Superior temporal gyrus (tissue), 1 donor: ENCODE results near the gene MAVS.
"Not testable (repeated sequence)": the region's sequence is repeated elsewhere in the genome, so short reads cannot be mapped to it uniquely, and the experiment has no call there.

Source experiments
- DNase-seq: peaks from one replicate; pipeline ENCODE4 v3.0.0-alpha.2; 2016; ENCODE audit errors: extremely low spot score

The MAVS gene

DNA sequence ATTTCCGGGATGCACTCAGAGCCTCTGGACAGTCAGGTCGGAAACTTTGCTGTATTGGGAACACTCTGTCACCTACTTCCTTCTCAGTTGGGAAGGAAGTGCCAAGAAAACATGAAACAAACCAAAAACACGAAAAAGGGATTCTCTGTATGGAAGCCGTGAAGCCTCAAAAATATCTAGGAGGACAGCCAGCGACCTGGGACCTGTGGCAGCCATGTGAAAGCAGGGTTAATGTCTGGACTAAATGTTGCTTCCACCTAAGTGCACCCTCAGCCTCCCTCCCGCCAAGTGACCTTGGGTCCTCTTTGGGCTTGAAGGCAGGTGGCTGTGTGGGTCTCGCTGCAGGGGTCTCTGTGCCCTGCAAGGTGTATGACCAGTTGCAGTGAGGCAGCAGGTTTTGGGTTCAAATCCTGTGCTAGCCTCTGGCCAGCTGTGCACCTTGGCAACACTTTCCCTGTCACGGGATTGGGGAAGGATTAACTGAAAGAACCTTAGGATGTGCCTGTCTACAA is 851 bp downstream of the MAVS start:
- peak; percentile 26 for DNase-seq

DNA sequence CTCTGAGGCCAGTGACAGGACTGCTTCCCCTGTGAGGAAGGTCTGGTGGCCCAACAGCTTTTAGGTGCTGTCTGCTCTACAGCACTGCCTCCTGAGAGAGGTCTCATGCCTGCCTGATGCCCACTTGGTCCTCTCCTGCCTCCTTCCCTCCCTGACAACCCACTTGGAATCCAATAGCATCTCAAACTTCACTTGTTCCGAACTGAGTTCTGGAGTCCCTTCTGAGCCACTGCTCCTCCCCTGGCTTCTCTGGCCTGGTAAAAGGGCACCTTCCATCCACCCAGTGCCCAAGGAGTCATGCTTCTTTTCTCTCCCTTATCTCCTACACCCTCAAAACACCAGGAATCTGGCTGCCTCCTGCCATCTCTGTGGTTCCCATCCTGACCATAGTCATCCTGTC is 1.9 kb downstream of the MAVS start:
- no peak for DNase-seq

DNA sequence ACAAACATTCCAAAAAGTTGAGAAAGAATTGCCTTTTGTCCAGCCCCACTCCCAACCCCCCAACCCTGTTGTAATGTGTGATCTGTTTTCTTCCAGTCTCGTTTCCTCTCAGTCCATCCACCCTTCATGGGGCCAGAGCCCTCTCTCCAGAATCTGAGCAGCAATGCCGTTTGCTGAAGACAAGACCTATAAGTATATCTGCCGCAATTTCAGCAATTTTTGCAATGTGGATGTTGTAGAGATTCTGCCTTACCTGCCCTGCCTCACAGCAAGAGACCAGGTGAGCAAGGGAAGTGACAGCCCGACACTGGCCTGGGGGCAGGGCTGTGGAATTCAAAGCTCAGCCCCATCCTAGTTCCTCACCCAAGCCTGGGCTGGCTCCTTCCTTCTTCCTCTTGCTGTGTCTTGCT is 7.8 kb downstream of the MAVS start:
- DNase-seq, result no peak

DNA sequence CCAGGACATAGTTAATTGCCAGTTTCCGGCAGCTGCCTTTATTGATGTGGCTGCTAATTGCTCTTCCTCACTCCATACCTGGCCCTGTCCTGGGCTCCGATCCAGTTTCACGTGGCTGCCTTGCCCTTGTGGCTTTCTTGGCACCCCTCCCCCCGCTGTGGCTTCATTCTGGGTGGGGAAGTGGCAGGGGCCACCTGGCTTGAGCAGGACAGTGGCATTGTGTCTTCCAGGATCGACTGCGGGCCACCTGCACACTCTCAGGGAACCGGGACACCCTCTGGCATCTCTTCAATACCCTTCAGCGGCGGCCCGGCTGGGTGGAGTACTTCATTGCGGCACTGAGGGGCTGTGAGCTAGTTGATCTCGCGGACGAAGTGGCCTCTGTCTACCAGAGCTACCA is 10.8 kb downstream of the MAVS start:
- no peak for DNase-seq

DNA sequence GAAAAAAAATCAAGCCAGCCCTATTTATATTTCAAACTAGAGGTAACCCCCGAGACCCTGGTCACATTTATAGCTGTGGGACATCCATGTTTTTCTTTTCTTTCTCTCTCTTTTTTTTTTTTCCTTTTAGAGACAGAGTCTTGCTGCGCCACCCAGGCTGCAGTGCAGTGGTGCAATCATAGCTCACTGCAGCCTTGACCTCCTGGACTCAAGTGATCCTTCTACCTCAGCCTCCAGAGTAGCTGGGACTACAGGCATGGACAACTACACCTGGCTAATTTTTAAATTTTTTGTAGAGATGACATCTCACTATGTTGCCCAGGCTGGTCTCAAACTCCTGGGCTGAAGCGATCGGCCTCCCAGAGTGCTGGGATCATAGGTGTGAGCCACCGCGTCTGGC is 12.1 kb downstream of the MAVS start:
- no peak for DNase-seq

DNA sequence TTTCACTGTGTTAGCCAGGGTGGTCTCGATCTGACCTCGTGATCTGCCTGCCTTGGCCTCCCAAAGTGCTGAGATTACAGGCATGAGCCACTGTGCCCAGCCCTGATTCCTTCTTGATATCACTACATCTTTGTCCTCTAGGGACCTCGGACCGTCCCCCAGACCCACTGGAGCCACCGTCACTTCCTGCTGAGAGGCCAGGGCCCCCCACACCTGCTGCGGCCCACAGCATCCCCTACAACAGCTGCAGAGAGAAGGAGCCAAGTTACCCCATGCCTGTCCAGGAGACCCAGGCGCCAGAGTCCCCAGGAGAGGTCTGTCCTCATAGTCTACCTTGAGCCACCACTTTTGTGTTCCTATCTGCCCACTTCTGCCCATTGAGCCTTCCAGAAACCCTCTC is 14.6 kb downstream of the MAVS start:
- no peak for DNase-seq

DNA sequence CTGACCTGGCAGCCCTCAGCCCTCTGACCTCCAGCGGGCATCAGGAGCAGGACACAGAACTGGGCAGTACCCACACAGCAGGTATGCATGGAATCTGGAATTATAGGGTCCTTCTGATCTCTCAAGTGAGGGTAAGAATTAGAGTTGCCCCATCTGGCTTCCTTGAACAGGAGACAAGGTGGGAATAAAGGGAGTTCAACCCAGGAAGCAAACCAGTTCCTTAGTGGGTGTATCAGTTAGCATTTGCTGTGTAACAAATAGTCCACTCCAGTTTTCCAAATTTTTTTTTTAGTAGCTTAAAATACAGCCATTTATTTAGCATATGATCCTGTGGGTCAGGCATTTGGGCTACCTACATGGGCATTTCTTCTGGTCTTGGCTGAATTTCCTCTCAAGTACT is 15.7 kb downstream of the MAVS start:
- no peak for DNase-seq

DNA sequence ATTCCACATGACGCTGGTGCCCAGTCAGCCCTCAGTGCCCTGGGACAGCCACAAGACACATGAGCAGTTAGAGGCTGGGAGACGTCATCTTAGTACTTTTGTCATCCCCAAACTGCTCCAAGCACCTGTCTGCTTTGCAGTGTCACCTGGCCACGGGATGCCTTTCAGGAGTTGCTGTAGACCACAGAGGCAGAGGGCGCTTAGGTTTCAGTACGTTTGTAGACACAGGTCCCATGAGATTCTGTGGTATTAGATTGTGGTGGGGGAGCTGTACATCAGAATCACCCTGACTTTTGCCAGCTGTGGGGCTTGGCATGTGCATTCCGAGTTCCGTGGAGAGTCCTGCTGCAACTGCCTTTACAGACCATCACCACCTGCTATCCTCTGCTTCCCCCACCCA is 16.7 kb downstream of the MAVS start:
- DNase-seq, result no peak

DNA sequence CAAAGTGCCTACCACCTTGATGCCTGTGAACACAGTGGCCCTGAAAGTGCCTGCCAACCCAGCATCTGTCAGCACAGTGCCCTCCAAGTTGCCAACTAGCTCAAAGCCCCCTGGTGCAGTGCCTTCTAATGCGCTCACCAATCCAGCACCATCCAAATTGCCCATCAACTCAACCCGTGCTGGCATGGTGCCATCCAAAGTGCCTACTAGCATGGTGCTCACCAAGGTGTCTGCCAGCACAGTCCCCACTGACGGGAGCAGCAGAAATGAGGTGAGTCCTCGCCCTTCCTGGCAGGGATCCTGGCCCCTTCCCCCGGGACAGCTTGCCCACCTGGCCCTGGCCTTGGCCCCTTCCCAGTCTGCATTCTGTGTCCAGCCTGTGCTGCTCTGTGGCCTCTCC is 17.9 kb downstream of the MAVS start:
- no peak for DNase-seq

DNA sequence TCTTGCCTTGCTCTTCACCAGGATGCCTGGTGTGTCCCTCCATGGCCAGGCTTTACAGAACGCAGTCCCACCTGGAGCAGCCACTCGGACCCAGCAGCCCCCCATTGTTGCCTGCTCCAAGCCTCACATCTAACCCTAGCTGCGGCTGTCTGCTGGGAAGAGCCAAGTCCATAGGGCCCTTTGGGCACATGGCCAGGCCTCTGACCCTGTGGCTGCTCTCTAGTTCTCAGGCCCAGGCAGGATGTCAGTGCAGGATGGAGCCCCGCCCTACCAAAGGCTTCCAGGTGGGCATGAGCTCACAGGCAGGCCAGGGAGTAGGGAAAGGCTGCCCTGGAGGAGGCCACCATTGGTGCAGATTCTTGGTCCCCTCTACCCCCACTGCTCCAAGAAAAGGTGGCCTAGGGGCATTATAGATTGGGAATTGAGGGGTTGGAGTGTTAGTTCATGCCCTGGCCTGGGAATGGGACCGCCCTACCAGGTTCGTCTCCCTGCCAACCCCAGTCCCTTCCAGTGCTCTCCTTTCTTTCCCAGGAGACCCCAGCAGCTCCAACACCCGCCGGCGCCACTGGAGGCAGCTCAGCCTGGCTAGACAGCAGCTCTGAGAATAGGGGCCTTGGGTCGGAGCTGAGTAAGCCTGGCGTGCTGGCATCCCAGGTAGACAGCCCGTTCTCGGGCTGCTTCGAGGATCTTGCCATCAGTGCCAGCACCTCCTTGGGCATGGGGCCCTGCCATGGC is 18.7 kb downstream of the MAVS start:
- DNase-seq, result no peak

DNA sequence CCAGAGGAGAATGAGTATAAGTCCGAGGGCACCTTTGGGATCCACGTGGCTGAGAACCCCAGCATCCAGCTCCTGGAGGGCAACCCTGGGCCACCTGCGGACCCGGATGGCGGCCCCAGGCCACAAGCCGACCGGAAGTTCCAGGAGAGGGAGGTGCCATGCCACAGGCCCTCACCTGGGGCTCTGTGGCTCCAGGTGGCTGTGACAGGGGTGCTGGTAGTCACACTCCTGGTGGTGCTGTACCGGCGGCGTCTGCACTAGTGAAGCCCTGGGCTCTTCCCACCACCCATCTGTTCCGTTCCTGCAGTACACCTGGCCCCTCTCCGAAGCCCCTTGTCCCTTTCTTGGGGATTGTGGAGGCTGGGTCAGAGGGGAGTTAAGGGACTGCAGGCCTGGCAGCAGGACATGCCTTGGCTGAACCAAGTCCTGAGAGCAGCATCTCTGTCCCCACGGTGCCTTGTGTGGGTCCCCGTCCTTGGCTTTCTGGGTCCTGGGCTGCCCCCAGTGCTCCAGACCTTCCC is 19.3 kb downstream of the MAVS start:
- DNase-seq, result no peak

DNA sequence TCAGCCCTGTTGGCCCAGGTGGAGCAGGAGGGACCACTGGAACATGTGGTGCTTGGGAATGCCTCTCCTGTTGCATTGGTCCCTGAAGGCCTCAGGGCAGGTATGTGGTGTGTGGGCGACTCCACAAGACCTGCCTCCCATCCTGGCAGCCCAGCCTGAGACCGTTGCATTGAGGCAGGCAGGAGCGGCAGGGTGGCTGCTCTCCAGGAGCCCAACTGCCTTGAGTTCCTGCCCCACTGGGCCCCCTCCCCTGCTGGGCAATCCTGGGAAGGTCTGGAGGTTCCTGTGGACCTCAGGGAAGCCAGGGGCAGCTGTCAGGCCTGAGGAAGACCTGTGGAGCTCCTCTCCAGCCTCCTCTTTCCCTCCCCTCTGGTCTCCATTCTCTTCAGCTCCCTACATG is 19.8 kb downstream of the MAVS start:
- no peak for DNase-seq

DNA sequence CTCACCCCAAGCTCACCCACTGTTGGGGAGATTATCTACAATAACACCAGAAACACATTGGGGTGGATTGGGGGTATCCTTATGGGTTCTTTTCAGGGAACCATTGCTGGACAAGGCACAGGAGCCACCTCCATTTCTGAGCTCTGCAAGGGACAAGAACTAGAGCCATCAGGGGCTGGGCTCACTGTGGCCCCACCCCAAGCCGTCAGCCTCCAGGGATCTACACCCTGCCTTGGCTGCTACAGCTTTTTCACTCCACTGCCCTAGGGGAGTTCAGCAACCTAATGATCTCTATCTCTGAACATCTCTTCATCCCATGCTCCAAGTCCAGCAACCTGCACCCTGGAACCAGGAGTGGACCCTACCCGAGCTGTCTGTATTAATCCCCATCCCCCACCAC is 21.2 kb downstream of the MAVS start:
- DNase-seq, result no peak

DNA sequence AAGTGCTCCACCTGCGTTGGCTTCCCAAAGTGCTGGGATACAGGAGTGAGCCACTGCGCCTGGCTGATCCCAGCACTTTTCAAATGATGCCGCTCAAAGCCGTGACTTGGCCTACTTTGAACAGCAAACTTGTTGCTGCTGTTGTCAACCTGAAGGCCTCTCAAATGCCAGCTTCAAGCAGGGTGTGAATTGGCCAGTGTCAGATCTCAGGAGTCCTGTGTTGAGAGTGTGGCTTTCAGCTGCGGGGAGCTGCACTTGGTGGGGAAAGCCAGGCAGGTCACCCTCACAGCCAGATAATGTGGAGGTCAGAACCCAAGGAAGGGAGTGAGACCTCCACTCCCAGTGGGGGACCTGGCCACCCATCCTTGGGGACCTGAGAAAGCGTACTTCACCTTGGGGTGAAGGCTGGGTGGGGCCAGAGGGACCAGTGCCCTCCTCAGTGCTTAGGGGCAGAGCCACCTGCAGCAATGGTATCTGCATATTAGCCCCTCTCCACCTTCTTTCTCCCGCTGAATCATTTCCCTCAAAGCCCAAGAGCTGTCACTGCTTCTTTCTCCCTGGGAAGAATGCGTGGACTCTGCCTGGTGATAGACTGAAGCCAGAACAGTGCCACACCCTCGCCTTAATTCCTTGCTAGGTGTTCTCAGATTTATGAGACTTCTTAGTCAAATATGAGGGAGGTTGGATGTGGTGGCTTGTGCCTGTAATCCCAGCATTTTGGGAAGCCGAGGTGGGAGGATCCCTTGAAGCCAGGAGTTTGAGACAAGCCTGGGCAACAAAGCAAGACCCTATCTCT is 23.4 kb downstream of the MAVS start:
- no peak for DNase-seq

DNA sequence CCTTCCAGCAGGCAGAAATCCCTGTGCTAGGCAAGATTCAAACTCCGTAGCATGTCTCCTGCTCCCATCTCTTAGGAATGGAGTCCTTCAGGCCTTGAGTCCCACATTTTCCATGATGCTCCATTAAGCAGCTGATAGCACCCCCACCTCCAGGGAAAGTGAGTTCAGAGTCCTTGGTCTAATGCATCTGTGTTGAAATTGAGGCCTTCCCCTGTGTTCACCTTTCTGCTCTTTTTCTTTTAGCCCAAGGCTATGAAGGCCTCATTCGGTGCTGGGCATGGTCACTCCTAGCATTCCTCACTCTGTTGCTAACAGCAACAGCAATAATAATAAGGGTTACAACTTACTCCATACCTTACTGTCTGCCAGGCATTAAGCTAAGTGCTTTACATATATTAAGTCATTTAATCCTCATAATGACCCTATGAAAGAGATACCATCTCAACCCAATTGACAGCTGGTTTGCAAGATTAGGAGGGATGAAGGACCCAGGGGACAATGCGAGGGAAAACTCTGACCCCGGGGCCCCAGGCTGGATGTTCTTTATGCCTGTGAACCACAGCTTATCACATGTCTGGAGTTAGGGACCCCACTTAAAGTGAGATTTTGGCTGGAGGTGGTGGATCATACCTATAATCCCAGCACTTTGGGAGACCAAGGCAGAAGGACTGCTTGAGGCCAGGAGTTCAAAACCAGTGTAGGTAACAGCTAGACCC is 25.1 kb downstream of the MAVS start:
- no peak for DNase-seq

DNA sequence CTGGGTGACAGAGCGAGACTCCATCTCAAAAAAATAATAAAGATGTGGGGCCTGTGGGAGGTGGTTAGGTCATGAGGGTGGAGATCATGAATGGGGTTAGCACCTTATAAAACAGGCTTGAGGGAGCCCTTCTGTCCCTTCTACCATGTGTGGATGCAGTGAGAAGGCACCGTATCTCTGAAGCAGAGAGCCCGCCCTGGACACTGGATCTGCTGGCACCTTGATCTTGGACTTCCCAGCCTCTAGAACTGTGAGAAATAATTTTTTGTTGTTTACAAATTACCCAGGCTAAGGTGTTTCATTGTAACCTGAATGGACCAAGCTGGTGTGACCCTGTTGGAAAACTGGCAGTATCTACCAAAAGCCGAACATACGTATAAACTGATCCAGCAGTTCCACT is 26.9 kb downstream of the MAVS start:
- no peak for DNase-seq

DNA sequence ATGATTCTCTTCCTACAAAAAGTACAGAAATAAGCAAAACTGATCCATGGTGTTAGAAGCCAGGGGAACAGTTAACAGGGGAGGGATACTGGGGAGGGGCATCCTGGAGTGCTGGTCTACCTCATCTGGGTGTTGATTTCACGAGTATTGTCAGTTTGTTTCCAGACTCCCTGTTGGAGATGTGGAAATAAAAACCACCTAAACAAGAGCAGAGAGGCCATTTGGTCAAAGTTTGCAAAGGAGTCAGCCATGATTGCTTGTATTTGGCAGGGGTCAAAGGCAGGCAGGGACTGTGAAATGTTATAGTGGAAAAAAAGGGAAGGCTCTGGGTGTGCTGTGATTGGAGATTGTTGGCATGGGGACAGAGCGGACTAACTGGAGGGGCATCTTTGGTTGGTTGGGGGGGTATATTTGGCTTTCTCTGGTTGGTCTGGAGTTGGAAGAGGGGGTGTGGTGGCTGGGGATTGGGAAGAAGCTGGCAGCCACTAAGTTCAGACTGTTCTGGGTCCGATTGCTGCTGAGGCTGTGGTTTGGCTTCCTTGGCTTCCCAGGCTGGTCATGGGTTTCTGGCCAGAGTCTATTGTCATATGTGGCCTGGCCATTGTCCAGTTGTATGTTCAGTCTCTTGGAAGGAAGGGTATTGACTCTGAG is 27.7 kb downstream of the MAVS start:
- DNase-seq, result no peak

DNA sequence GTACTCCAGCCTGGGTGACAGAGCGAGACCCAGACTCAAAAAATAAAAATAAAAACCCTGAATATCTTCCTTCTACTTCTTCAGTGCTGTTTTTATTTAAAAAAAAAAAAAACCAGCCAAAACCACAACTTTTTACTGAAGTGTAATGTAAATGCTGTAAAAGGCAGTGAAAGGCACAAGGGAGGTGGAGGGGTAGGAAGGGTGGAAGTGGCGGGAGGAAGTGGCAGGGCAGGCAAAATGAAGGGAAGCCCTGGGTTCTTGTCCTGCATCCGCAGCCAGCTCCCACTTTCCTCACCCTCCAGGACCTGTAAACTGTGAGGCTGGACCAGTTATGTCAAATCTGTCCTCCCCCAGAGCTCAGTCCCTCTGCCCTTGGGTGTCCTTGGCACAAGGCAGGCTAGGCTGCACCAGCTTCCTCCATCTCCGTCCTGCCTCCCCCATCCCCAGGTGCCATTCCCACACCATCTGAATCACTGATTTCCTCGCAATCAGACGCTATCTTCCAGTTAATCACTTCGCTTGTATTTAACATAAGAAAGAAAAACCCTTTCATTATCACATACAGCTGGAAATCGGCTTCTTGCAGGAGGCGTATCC is 28.8 kb downstream of the MAVS start:
- DNase-seq, result no peak

DNA sequence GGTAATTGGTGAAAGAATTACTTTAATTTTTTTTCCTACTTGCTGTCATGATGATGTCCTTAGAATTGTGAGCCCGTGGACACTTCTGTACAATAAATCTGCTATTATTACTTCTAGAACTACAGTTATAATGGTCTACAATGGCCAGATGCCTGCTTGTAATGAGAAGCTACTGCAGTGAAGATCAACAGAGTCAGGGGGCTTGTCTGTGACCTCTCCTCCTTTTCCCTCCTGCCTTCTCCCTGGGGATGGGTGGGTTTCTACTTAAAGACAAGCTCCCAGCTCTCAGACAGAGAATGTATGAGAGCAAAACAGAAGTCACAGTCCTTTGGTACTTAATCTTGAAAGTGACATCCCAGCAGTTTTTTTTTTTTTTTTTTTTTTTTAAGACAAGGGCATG is 29.4 kb downstream of the MAVS start:
- no peak for DNase-seq

DNA sequence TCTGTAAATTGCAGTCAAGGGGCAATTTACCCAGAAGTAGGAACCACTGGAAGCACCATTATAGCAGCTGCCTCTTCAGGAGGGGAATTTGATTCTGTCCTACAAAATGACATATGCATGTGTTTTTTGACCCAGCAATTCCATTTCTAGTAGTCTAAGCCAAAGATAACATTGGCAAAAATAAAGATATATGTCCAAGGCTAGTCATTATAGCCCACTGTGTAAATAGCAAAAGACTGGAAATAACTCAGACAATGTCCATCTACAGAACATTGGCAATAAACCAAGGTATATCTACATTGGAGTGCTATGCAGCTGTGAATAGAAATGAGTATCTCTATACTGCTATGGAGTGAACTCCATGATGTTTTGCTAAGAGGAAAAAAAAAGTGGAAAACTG is 30.0 kb downstream of the MAVS start:
- no peak for DNase-seq

DNA sequence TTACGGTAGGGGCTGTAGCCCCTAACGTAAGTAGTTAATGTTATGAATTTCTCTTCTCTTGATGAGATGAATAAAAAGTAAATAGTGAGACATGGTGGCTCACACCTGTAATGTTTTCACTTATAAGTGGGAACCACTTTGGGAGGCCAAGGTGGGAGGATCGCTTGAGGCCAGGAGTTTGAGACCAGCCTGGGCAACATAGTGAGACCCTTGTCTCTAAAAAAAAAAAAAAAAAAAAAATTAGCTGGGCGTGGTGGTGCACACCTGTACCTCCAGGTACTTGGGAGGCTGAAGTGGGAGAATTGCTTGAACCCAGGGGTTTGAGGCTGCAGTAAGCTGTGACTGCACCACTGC is 32.3 kb downstream of the MAVS start:
- DNase-seq, result not testable (repeated sequence)

DNA sequence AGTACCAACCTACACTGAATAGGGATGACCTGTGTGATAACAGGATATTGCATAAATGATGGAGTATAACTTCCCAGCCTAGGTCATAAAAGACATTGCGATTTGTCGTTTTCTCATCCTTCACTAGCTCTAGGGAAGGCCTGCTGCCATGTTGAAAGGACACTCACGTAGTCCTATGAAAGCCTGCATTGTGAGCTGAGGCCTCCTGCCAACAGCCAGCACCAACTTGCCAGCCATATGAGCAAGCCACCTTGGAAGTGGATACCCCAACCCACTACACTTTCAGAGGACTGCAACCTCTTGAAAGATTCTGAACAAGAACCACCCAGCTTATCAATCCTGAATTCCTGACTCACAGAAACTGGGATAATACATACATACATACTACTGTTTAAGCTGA is 39.1 kb downstream of the MAVS start:
- peak; percentile 20 for DNase-seq
